Subcutaneous adipose tissue (tissue), 4 donors: ENCODE measurements around the gene BRICD5. TPM values are rescaled to one million over a fixed set of nuclear protein-coding genes. Genes with fewer than 3 reads are reported as not detected.

Source experiments
- CTCF ChIP-seq: fragments of 450-650 bp; IDR thresholded peaks from one replicate; pipeline ENCODE4 v1.5.1; 2016; ENCODE audit warnings: low read depth, mild to moderate bottlenecking, control low read depth, antibody characterized with exemption, moderate library complexity
- total RNA-seq, 4 donors: library from RNA; depleted of rRNA; stranded (reverse); fragments of >200 nt; gene quantifications; one replicate each; pipeline ENCODE4 v1.1.0, GENCODE V29; 2016

The BRICD5 gene
- total RNA-seq, 4 donors from 2014 or later = 0.66 to 6.0 (median 4.1) TPM

GRCh38 chr16:2173916-2174315 is 36.7 kb downstream of the BRICD5 start:
- no peak for TF ChIP-seq CTCF

GRCh38 chr16:2173366-2173765 is 37.3 kb downstream of the BRICD5 start:
- TF ChIP-seq CTCF = no peak

GRCh38 chr16:2172688-2173335 is 37.9 kb downstream of the BRICD5 start:
- TF ChIP-seq CTCF = no peak

- no peak for TF ChIP-seq CTCF
Measured at GRCh38 chr16:2171601-2172178, 39.0 kb downstream of the BRICD5 start.

- no peak for TF ChIP-seq CTCF
Measured at GRCh38 chr16:2170587-2171435, 39.9 kb downstream of the BRICD5 start.

- no peak for TF ChIP-seq CTCF
Measured at GRCh38 chr16:2170080-2170479, 40.6 kb downstream of the BRICD5 start.

GRCh38 chr16:2167068-2167638 is 43.5 kb downstream of the BRICD5 start:
- TF ChIP-seq CTCF = no peak
